Measurements from ENCODE around the gene TBCD. TPM values are rescaled to one million over a fixed set of nuclear protein-coding genes. Genes with fewer than 3 reads are reported as not detected.

Gene TBCD
- total RNA-seq, 1 donor from 2014 or later, result 31.8 TPM

DNA sequence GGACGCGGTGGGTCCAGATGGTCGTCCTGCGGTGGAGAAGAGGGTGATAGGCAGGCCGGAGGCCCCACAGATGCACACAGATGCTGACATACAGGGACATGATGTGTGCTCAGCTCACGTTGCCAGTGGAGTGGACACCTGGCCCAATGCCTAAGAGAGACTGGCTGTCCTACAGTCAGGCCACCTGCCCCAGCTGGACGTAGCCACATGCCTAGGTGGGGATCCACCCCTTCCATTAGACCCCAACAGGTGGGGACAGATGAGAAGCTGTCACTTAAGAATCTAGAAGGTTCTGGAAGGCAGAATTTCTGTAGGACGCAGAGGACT is 205.6 kb downstream of the TBCD start:
- Histone ChIP-seq H3K4me2 (ENCODE audit: low read length) (no peak overlapping the region), H3K27me3 (ENCODE audit: insufficient read depth, low read length) (no peaks in the 10 kb centered on the region), H3K4me3 (ENCODE audit: insufficient read depth, low read depth, low read length) (no peak overlapping the region), H3K36me3 (ENCODE audit: insufficient read depth, low read length) (peaks cover 3% of the 10 kb centered on the region), H3K27ac (ENCODE audit: low read depth, low read length) (no peak overlapping the region), H3K9me3 (ENCODE audit: insufficient read depth, low read depth, low read length) (no peaks in the 10 kb centered on the region), H3K4me1 (ENCODE audit: insufficient read depth, low read length) (no peaks in the 10 kb centered on the region), H3K79me2 (ENCODE audit: insufficient read depth, low read length) (no peaks in the 10 kb centered on the region), H3K9ac (ENCODE audit: low read length) (no peak overlapping the region), H2AFZ (ENCODE audit: low read depth, low read length) (no peak overlapping the region), H4K20me1 (ENCODE audit: insufficient read depth, low read length) (no peaks in the 10 kb centered on the region)
- DNase-seq (ENCODE audit: low read depth), result no peak
- Mint-ChIP-seq H3K4me1 (ENCODE audit: low read depth, unreplicated experiment) (no peaks in the 10 kb centered on the region), H3K27me3 (ENCODE audit: low read depth, unreplicated experiment) (no peaks in the 10 kb centered on the region), H3K4me3 (ENCODE audit: unreplicated experiment) (no peak overlapping the region), H3K36me3 (ENCODE audit: low read depth, unreplicated experiment) (peaks cover 8% of the 10 kb centered on the region), H3K9me3 (ENCODE audit: unreplicated experiment) (peaks cover 30% of the 10 kb centered on the region), H3K27ac (ENCODE audit: unreplicated experiment) (no peak overlapping the region)
- no peak for TF ChIP-seq EZH2 (IDR thresholded peaks at IDR 0.05; ENCODE audit: insufficient read depth, low read length)
- TF ChIP-seq, protein P1, sequence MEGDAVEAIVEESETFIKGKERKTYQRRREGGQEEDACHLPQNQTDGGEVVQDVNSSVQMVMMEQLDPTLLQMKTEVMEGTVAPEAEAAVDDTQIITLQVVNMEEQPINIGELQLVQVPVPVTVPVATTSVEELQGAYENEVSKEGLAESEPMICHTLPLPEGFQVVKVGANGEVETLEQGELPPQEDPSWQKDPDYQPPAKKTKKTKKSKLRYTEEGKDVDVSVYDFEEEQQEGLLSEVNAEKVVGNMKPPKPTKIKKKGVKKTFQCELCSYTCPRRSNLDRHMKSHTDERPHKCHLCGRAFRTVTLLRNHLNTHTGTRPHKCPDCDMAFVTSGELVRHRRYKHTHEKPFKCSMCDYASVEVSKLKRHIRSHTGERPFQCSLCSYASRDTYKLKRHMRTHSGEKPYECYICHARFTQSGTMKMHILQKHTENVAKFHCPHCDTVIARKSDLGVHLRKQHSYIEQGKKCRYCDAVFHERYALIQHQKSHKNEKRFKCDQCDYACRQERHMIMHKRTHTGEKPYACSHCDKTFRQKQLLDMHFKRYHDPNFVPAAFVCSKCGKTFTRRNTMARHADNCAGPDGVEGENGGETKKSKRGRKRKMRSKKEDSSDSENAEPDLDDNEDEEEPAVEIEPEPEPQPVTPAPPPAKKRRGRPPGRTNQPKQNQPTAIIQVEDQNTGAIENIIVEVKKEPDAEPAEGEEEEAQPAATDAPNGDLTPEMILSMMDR (IDR thresholded peaks at IDR 0.05; ENCODE audit: insufficient read depth, low read depth, low read length), result no peak
- no peak for FAIRE-seq

DNA sequence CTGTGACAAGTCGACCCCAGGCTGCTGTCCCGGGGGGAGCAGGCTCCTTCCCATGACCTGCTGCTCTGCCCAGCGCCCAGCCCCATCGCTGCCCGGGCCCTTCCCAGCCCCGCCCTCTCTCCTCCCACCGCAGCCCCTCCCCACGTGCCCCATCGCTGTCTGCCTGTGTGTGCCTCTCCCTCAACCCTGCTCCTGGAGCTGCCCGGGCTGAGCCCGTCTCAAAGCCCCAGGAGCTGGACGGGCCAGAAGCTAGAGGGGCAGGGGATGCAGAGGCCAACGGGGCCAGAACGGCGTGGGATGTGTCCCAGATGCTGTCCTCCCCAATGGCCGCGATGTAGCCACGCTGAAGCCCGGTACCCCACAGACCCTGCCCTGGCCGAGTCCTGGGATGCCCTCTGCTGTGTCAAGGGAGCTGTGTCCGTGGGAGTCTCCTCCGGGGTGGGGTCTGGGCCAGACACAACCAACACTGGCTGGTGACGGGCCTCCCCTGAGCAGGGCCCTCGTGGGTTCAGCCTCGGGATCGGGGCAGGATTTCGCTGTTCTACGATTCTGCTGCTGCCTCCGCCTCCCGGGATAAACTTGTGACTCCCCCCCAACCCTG is 206.2 kb downstream of the TBCD start:
- Mint-ChIP-seq H3K27me3 (ENCODE audit: low read depth, unreplicated experiment) (no peaks in the 10 kb centered on the region), H3K4me3 (ENCODE audit: unreplicated experiment) (no peak overlapping the region), H3K27ac (ENCODE audit: unreplicated experiment) (no peak overlapping the region), H3K9me3 (ENCODE audit: unreplicated experiment) (peaks cover 27% of the 10 kb centered on the region), H3K36me3 (ENCODE audit: low read depth, unreplicated experiment) (peaks cover 4% of the 10 kb centered on the region), H3K4me1 (ENCODE audit: low read depth, unreplicated experiment) (no peaks in the 10 kb centered on the region)
- Histone ChIP-seq H3K4me1 (ENCODE audit: insufficient read depth, low read length) (peaks cover 4% of the 10 kb centered on the region), H2AFZ (ENCODE audit: low read depth, low read length) (no peak overlapping the region), H3K27me3 (ENCODE audit: insufficient read depth, low read length) (no peaks in the 10 kb centered on the region), H3K79me2 (ENCODE audit: insufficient read depth, low read length) (no peaks in the 10 kb centered on the region), H3K36me3 (ENCODE audit: insufficient read depth, low read length) (peaks cover 3% of the 10 kb centered on the region), H3K27ac (ENCODE audit: low read depth, low read length) (no peak overlapping the region), H3K9me3 (ENCODE audit: insufficient read depth, low read depth, low read length) (no peaks in the 10 kb centered on the region), H3K4me3 (ENCODE audit: insufficient read depth, low read depth, low read length) (no peak overlapping the region), H3K4me2 (ENCODE audit: low read length) (no peak overlapping the region), H3K9ac (ENCODE audit: low read length) (no peak overlapping the region), H4K20me1 (ENCODE audit: insufficient read depth, low read length) (no peaks in the 10 kb centered on the region)
- no peak for FAIRE-seq
- TF ChIP-seq EZH2 (IDR thresholded peaks at IDR 0.05; ENCODE audit: insufficient read depth, low read length), result no peak
- TF ChIP-seq, protein P1 (IDR thresholded peaks at IDR 0.05; ENCODE audit: insufficient read depth, low read depth, low read length), result no peak
- no peak for DNase-seq (ENCODE audit: low read depth)

DNA sequence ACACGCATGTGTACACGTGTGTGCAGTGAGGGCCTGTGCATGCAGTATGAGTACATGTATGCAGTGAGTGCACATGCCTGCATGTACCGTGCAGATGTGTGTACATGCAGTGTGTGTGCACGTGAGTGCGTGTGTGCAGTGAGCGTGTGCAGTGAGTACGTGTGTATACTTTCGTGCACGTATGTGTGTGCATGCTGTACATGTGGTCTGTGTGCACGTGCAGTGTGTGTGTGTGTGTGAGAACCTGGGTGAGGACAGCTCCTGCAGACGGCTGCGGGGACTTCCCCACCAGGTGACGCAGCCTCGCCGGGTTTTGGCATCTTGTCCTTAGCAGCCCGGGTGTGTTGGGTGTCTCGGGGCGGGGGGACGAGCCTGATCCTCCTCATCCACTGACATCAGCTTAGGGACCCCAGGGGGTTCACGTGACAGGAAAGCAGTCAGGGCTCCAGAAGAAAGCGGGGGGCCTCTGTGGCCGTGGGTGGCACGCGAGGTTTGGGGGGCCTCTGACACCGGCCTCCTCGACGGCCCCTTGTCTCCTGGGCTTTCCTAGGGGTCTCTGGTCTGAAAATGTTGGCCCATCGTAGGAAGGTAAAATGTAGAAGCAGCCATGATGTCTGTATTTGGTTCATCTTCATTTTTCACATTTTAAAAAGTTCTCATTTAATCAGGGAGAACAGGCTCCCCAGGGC is 207.5 kb downstream of the TBCD start:
- Mint-ChIP-seq H3K9me3 (ENCODE audit: unreplicated experiment) (peaks cover 14% of the 10 kb centered on the region), H3K4me3 (ENCODE audit: unreplicated experiment) (no peak overlapping the region), H3K27me3 (ENCODE audit: low read depth, unreplicated experiment) (no peaks in the 10 kb centered on the region), H3K36me3 (ENCODE audit: low read depth, unreplicated experiment) (peaks cover 4% of the 10 kb centered on the region), H3K27ac (ENCODE audit: unreplicated experiment) (no peak overlapping the region), H3K4me1 (ENCODE audit: low read depth, unreplicated experiment) (no peaks in the 10 kb centered on the region)
- H3K27ac ChIP-seq (ENCODE audit: low read depth, low read length), result no peak overlapping the region
- no peak overlapping the region for H3K9ac ChIP-seq (ENCODE audit: low read length)
- H3K4me1 ChIP-seq (ENCODE audit: insufficient read depth, low read length), result peaks cover 10% of the 10 kb centered on the region
- peaks cover 3% of the 10 kb centered on the region for H3K36me3 ChIP-seq (ENCODE audit: insufficient read depth, low read length)
- TF ChIP-seq EZH2 (IDR thresholded peaks at IDR 0.05; ENCODE audit: insufficient read depth, low read length), result no peak
- TF ChIP-seq, protein P1 (IDR thresholded peaks at IDR 0.05; ENCODE audit: insufficient read depth, low read depth, low read length), result no peak
- no peaks in the 10 kb centered on the region for H3K9me3 ChIP-seq (ENCODE audit: insufficient read depth, low read depth, low read length)
- H4K20me1 ChIP-seq (ENCODE audit: insufficient read depth, low read length), result no peaks in the 10 kb centered on the region
- DNase-seq (ENCODE audit: low read depth), result peak; percentile 5
- no peaks in the 10 kb centered on the region for H3K79me2 ChIP-seq (ENCODE audit: insufficient read depth, low read length)
- H3K4me3 ChIP-seq (ENCODE audit: insufficient read depth, low read depth, low read length), result no peak overlapping the region
- H3K27me3 ChIP-seq (ENCODE audit: insufficient read depth, low read length), result no peaks in the 10 kb centered on the region
- H3K4me2 ChIP-seq (ENCODE audit: low read length), result no peak overlapping the region
- FAIRE-seq, result no peak
- H2AFZ ChIP-seq (ENCODE audit: low read depth, low read length), result no peak overlapping the region
